Fibroblast of lung (primary cell): ENCODE data around the gene NOL6.
"Not testable (repeated sequence)": the region's sequence is repeated elsewhere in the genome, so short reads cannot be mapped to it uniquely, and the experiment has no call there.

Experiments used
- EZH2 ChIP-seq: IDR thresholded peaks from 2 replicates; pipeline ENCODE4 v1.5.1; 2012; ENCODE audit warnings: low read length, control low read depth, mild to moderate bottlenecking; ENCODE audit errors: missing control alignments
- TF ChIP-seq, protein P1 (sequence below), 2 donors: IDR thresholded peaks in 1 of 2; conservative IDR thresholded peaks in 1 of 2; 1 replicate in 1 of 2; 2 replicates in 1 of 2; pipeline ENCODE4 v1.5.1; 2011 to 2012; ENCODE audit warnings: low read length in 2 of 2, control low read depth in 1 of 2, inconsistent platforms in 1 of 2, low read depth in 1 of 2, mild to moderate bottlenecking in 1 of 2

DNA sequence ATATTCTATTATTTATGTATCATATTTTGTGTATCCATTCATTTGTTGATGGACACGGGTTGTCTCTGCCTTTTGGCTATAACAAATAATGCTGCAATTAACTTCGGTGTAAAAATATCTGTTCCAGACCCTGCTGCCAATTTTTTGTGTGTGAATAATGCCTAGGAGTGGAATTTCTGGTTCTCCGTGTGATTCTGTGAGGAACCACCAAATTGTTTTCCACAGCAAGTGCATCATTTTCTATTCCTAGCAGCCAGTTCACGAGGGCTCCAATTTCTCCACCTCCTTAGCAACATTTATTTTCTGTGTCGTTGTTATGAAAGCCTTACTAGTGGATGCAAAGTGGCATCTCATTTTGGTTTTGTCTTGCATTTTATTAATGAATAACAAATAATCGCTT lies 48.1 kb upstream of the NOL6 start:
- TF ChIP-seq, protein P1, sequence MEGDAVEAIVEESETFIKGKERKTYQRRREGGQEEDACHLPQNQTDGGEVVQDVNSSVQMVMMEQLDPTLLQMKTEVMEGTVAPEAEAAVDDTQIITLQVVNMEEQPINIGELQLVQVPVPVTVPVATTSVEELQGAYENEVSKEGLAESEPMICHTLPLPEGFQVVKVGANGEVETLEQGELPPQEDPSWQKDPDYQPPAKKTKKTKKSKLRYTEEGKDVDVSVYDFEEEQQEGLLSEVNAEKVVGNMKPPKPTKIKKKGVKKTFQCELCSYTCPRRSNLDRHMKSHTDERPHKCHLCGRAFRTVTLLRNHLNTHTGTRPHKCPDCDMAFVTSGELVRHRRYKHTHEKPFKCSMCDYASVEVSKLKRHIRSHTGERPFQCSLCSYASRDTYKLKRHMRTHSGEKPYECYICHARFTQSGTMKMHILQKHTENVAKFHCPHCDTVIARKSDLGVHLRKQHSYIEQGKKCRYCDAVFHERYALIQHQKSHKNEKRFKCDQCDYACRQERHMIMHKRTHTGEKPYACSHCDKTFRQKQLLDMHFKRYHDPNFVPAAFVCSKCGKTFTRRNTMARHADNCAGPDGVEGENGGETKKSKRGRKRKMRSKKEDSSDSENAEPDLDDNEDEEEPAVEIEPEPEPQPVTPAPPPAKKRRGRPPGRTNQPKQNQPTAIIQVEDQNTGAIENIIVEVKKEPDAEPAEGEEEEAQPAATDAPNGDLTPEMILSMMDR (conservative IDR thresholded peaks at IDR 0.05 in 1 of 2, IDR thresholded peaks at IDR 0.05 in 1 of 2; ENCODE audit: low read depth in 1 of 2, low read length in 2 of 2): not testable (repeated sequence)
- TF ChIP-seq EZH2: not testable (repeated sequence)
